SK-N-SH (cell line): Measurements from ENCODE around the gene ARL13A. TPM values are rescaled to one million over a fixed set of nuclear protein-coding genes. Genes with fewer than 3 reads are reported as not detected.
A peak's percentile ranks its signal among the peaks of the same experiment; 100 is the strongest.

Experiments
- CTCF ChIA-PET: fragments of 300-600, 350-600 bp; formaldehyde crosslinking; extraction: SDS; loops from one replicate; lab custom pipeline; 2021; lab: Yijun Ruan, JAX
- POLR2A ChIA-PET: fragments of 350-600 bp; sonication (Branson Sonifier 250); formaldehyde crosslinking; extraction: SDS; loops from one replicate; lab custom pipeline; 2020; ENCODE audit warnings: antibody characterized with exemption, inconsistent platforms; lab: Yijun Ruan, JAX
- DNase-seq: peaks from one replicate; pipeline ENCODE4 v3.0.0; 2012
- H2AFZ ChIP-seq: fragments of 200-600 bp; sonication (generic); 2 replicates; pipeline ENCODE4 v1.8.1; 2016; ENCODE audit warnings: antibody characterized with exemption, mild to moderate bottlenecking, low read depth
- H3F3A ChIP-seq: fragments of 200-600 bp; sonication (generic); replicated peaks from 2 replicates; pipeline ENCODE3; 2016; ENCODE audit warnings: antibody characterized with exemption, mild to moderate bottlenecking; ENCODE audit not compliant: insufficient read depth
- H3K27ac ChIP-seq, 2 experiments: fragments of 200-500 bp in 1 of 2; fragments of 200-600 bp in 1 of 2; sonication (Bioruptor generic) in 1 of 2; sonication (generic), shearing (Covaris generic) in 1 of 2; 2 replicates each; pipeline versions ENCODE4 v1.5.1 to v1.6.1; 2014 to 2016; ENCODE audit warnings: low read depth in 2 of 2, inconsistent platforms in 1 of 2, low read length in 1 of 2, mild to moderate bottlenecking in 1 of 2, mixed read lengths in 1 of 2
- H3K27me3 ChIP-seq: fragments of 200-600 bp; sonication (generic), shearing (Covaris generic); 2 replicates; pipeline ENCODE4 v1.6.1; 2016; ENCODE audit warnings: mixed run types; ENCODE audit not compliant: insufficient read depth
- H3K36me3 ChIP-seq, 2 experiments: fragments of 200-500 bp in 1 of 2; fragments of 200-600 bp in 1 of 2; sonication (Bioruptor generic) in 1 of 2; sonication (generic) in 1 of 2; replicated peaks in 1 of 2; 2 replicates each; pipeline versions ENCODE3 to v1.5.1; 2014 to 2016; ENCODE audit warnings: low read length in 1 of 2, mild to moderate bottlenecking in 1 of 2; ENCODE audit not compliant: insufficient read depth in 2 of 2, control insufficient read depth in 1 of 2
- H3K4me1 ChIP-seq, 2 experiments: fragments of 200-500 bp in 1 of 2; fragments of 200-600 bp in 1 of 2; sonication (Bioruptor generic) in 1 of 2; sonication (generic), shearing (Covaris generic) in 1 of 2; 2 replicates each; pipeline versions ENCODE4 v1.5.1 to v1.6.1; 2014 to 2016; ENCODE audit warnings: low read depth in 1 of 2, low read length in 1 of 2, mixed run types in 1 of 2; ENCODE audit not compliant: insufficient read depth in 2 of 2, control insufficient read depth in 1 of 2
- H3K4me2 ChIP-seq: fragments of 200-600 bp; sonication (generic), shearing (Covaris generic); 2 replicates; pipeline ENCODE4 v1.6.1; 2017; ENCODE audit warnings: mixed run types
- H3K4me3 ChIP-seq, 2 experiments: fragments of 200-500 bp in 1 of 2; fragments of 200-600 bp in 1 of 2; sonication (Bioruptor generic) in 1 of 2; sonication (generic), shearing (Covaris generic) in 1 of 2; 2 replicates each; pipeline versions ENCODE4 v1.5.1 to v1.8.1; 2014 to 2016; ENCODE audit warnings: low read depth in 2 of 2, inconsistent platforms in 1 of 2, low read length in 1 of 2, mild to moderate bottlenecking in 1 of 2, mixed read lengths in 1 of 2, moderate library complexity in 1 of 2
- H3K79me2 ChIP-seq: fragments of 200-600 bp; sonication (generic); 2 replicates; pipeline ENCODE4 v1.8.1; 2017; ENCODE audit warnings: mild to moderate bottlenecking; ENCODE audit not compliant: insufficient read depth
- H3K9ac ChIP-seq: fragments of 200-600 bp; sonication (generic); 2 replicates; pipeline ENCODE4 v1.6.1; 2017; ENCODE audit warnings: mixed run types
- H3K9me2 ChIP-seq: fragments of 200-600 bp; sonication (generic); 2 replicates; pipeline ENCODE4 v1.6.1; 2017; ENCODE audit warnings: mixed run types
- H3K9me3 ChIP-seq: fragments of 200-600 bp; sonication (generic); 2 replicates; pipeline ENCODE4 v1.6.1; 2017; ENCODE audit warnings: mixed run types, mild to moderate bottlenecking, moderate library complexity
- H4K20me1 ChIP-seq: fragments of 200-600 bp; sonication (generic); 2 replicates; pipeline ENCODE4 v1.6.1; 2017; ENCODE audit warnings: mild to moderate bottlenecking, mixed run types; ENCODE audit not compliant: insufficient read depth
- CHD2 ChIP-seq: fragments of 150-350 bp; IDR thresholded peaks from 2 replicates; pipeline ENCODE4 v1.6.1; 2018; ENCODE audit warnings: low read length; ENCODE audit not compliant: partially characterized antibody
- EZH2phosphoT487 ChIP-seq: fragments of 200-600 bp; sonication (generic); IDR thresholded peaks from 2 replicates; pipeline ENCODE4 v1.6.1; 2017; ENCODE audit warnings: low read depth, mixed run types, mild to moderate bottlenecking, antibody characterized with exemption, moderate library complexity, borderline replicate concordance
- FOSL2 ChIP-seq: IDR thresholded peaks from 2 replicates; pipeline ENCODE4 v1.4.0; 2012; ENCODE audit warnings: low read depth, mild to moderate bottlenecking, moderate library complexity, borderline replicate concordance
- FOXM1 ChIP-seq: IDR thresholded peaks from 2 replicates; pipeline ENCODE4 v1.4.0; 2012; ENCODE audit warnings: low read depth, mild to moderate bottlenecking
- MAX ChIP-seq: IDR thresholded peaks from 2 replicates; pipeline ENCODE4 v1.4.0; 2012; ENCODE audit warnings: low read depth
- MEF2A ChIP-seq: IDR thresholded peaks from 2 replicates; pipeline ENCODE4 v1.4.0; 2012; ENCODE audit warnings: low read depth, borderline replicate concordance
- MXI1 ChIP-seq: IDR thresholded peaks from 2 replicates; pipeline ENCODE4 v1.6.1; 2012; ENCODE audit warnings: mild to moderate bottlenecking, low read depth, low read length, improper control_type of control experiment
- NRF1 ChIP-seq: IDR thresholded peaks from 2 replicates; pipeline ENCODE4 v1.6.1; 2012; ENCODE audit warnings: low read depth, mild to moderate bottlenecking, low read length
- RAD21 ChIP-seq: IDR thresholded peaks from 2 replicates; pipeline ENCODE4 v1.6.1; 2012; ENCODE audit warnings: mild to moderate bottlenecking, low read length
- RCOR1 ChIP-seq: fragments of 150-350 bp; IDR thresholded peaks from 2 replicates; pipeline ENCODE4 v1.6.1; 2017; ENCODE audit warnings: antibody characterized with exemption, low read length
- REST ChIP-seq: IDR thresholded peaks from 2 replicates; pipeline ENCODE4 v1.6.1; 2012; ENCODE audit warnings: mild to moderate bottlenecking, low read depth, low read length, moderate library complexity
- RXRA ChIP-seq: IDR thresholded peaks from 2 replicates; pipeline ENCODE4 v1.4.0; 2012; ENCODE audit warnings: low read depth, mild to moderate bottlenecking, borderline replicate concordance
- USF2 ChIP-seq: fragments of 150-350 bp; IDR thresholded peaks from 2 replicates; pipeline ENCODE4 v1.6.1; 2017; ENCODE audit warnings: antibody characterized with exemption, low read length, low read depth, borderline replicate concordance
- YY1 ChIP-seq: IDR thresholded peaks from 2 replicates; pipeline ENCODE4 v1.4.0; 2012; ENCODE audit warnings: low read depth, mild to moderate bottlenecking
- ZBTB33 ChIP-seq: IDR thresholded peaks from 2 replicates; pipeline ENCODE4 v1.4.0; 2012; ENCODE audit warnings: low read depth, borderline replicate concordance
- WGBS: methylation state at CpG from one replicate; pipeline ENCODE4 v1.1.6; 2017; ENCODE audit warnings: low lambda C conversion rate; 5-methylcytosine and 5-hydroxymethylcytosine counted together
- polyA plus RNA-seq, 3 experiments: library from polyadenylated mRNA; depleted of rRNA; stranded (reverse); fragments of >200 nt; gene quantifications; 2 replicates each; pipeline ENCODE4 v1.2.3, GENCODE V29; 2012

Gene ARL13A
- not detected in 2 replicates for polyA plus RNA-seq (2012; rRNA removed)
- polyA plus RNA-seq (2012; cell fraction: cytosol; rRNA removed): not detected in 2 replicates
- not detected in 2 replicates for polyA plus RNA-seq (2012; cell fraction: nucleus; rRNA removed)

DNA sequence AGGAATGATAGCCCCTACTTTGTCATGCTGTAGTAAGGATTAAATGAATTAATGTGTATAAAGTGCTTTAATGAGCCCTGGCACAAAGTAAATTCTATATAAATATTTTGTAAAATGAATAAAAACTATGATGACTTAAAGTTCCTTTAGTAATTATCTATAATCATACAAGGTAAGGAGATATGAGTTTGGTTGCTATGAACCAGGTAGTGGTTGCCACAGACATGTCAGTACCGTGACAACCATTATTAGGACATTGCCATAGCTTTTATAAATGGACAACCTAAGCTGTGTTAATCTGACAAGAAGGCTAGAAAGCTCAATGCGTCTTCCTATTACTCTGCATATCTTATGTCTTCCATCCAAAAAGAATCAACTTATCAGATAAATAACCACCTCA, at the start of gene ARL13A:
TSS of gene ARL13A (plus strand) at position 301 of the 400 bp plus-strand sequence. CDS start 3,982 bp downstream, outside the sequence.
- Histone ChIP-seq H3K79me2 (no peaks in the 10 kb centered on the region), H2AFZ (no peak within 1 kb of the TSS), H3K36me3 (no peaks in the 10 kb centered on the region), H3F3A (no peaks in the 10 kb centered on the region), H3K9me3 (no peaks in the 10 kb centered on the region), H3K4me2 (no peak within 1 kb of the TSS), H3K27ac (peak within 1 kb of the TSS in 1 of 2 experiments; percentile 16; a peak in 1 of 4 replicates), H3K4me1 (no peaks in the 10 kb centered on the region), H3K4me3 (no peak within 1 kb of the TSS), H3K9ac (no peak within 1 kb of the TSS), H3K9me2 (no peaks in the 10 kb centered on the region), H4K20me1 (no peaks in the 10 kb centered on the region)
- ChIA-PET POLR2A (no interaction called here), CTCF (no interaction called here)
- no peak for DNase-seq
- no peak for TF ChIP-seq MXI1
- TF ChIP-seq MAX: no peak
- no peak for TF ChIP-seq NRF1
- no peak for TF ChIP-seq USF2
- no peak for TF ChIP-seq FOSL2
- TF ChIP-seq YY1: no peak
- TF ChIP-seq RXRA: no peak
- no peak for TF ChIP-seq RCOR1
- no peak for TF ChIP-seq RAD21
- TF ChIP-seq CHD2: no peak
- no peak for TF ChIP-seq FOXM1
- no peak for TF ChIP-seq EZH2phosphoT487
- TF ChIP-seq MEF2A: no peak
- no peak for TF ChIP-seq ZBTB33
- no peak for TF ChIP-seq REST
- TF ChIP-seq, all 33 proteins: peak for 0
- no peaks in the 10 kb centered on the region for H3K27me3 ChIP-seq
- WGBS: 15% methylated on average over 2 of the region's 2 CpGs
